Aorta (tissue), 5 donors: Measurements from ENCODE around the gene BAIAP3. TPM values are rescaled to one million over a fixed set of nuclear protein-coding genes. Genes with fewer than 3 reads are reported as not detected.
A peak's percentile ranks its signal among the peaks of the same experiment; 100 is the strongest.

Source experiments
- ATAC-seq: fragments of 200-7000 bp; cut with Tn5 transposase; one replicate; pipeline ENCODE4 v1.9.1; 2022; ENCODE audit warnings: moderate library complexity; ENCODE audit not compliant: low FRiP score
- DNase-seq, 2 donors: peaks; one replicate each; pipeline ENCODE4 v3.0.0-alpha.2; 2020
- H3K27ac ChIP-seq, 2 donors: one replicate each; pipeline ENCODE4 v1.5.1; 2013; ENCODE audit warnings: low read length in 2 of 2, mild to moderate bottlenecking in 2 of 2, moderate library complexity in 2 of 2, control low read depth in 1 of 2, inconsistent platforms in 1 of 2, low read depth in 1 of 2
- H3K27me3 ChIP-seq, 2 donors: one replicate each; pipeline ENCODE4 v1.6.1; 2013; ENCODE audit warnings: control low read depth in 1 of 2, low read length in 1 of 2, mild to moderate bottlenecking in 1 of 2, moderate library complexity in 1 of 2; ENCODE audit not compliant: insufficient read depth in 2 of 2, control insufficient read depth in 1 of 2
- H3K36me3 ChIP-seq, 2 donors: one replicate each; pipeline ENCODE4 v1.6.1; 2013; ENCODE audit warnings: control low read depth in 1 of 2, low read length in 1 of 2, mild to moderate bottlenecking in 1 of 2; ENCODE audit not compliant: insufficient read depth in 2 of 2, control insufficient read depth in 1 of 2
- H3K4me1 ChIP-seq, 2 donors: one replicate each; pipeline ENCODE4 v1.6.1; 2013; ENCODE audit warnings: low read length in 2 of 2, control low read depth in 1 of 2, mild to moderate bottlenecking in 1 of 2, moderate library complexity in 1 of 2; ENCODE audit not compliant: insufficient read depth in 2 of 2, control insufficient read depth in 1 of 2
- H3K4me3 ChIP-seq, 2 donors: one replicate each; pipeline ENCODE4 v1.5.1; 2013; ENCODE audit warnings: low read length in 2 of 2, control low read depth in 1 of 2, mild to moderate bottlenecking in 1 of 2
- H3K9me3 ChIP-seq: one replicate; pipeline ENCODE4 v1.6.1; 2013; ENCODE audit warnings: mild to moderate bottlenecking, low read length; ENCODE audit not compliant: control insufficient read depth
- WGBS, 2 donors: extraction: QIAGEN DNeasy Blood & Tissue Kit; methylation state at CpG; one replicate each; pipeline ENCODE4 v1.1.7; 2013; 5-methylcytosine and 5-hydroxymethylcytosine counted together
- intact Hi-C, 2 donors: fragments of 100-400 bp; cut with DNase I; formaldehyde crosslinking; loops; one replicate each; pipeline versions ENCODE4 v1.14.2 to v1.15.0; 2022
- polyA plus RNA-seq, 2 donors: library from polyadenylated mRNA; stranded (reverse); fragments of 200-250 nt; gene quantifications; one replicate each; pipeline ENCODE4 v1.2.3, GENCODE V29; 2013
- total RNA-seq, 2 donors: library from RNA; stranded (reverse); fragmentation: NEBNext Ultra II Directional; extraction: Animal tissue kit (Norgen Biotek cat#: 25700); gene quantifications; one replicate each; pipeline ENCODE4 v1.2.1, GENCODE V29; 2021
- donor health status: healthy with polysubstance abuse.
- donor health status: Bipolar disorder and iron deficiency.
- donor health status: DM: no; HTN: no; CAD: no.
- donor health status: DM: no; HTN: no; CAD: no.
- donor health status: DM: yes; HTN: yes; CAD: no.

BAIAP3 gene
- total and polyA plus RNA-seq, 4 donors = 1.1 to 3.1 (median 1.9) TPM

GRCh38 chr16:1312903-1313302, 20.5 kb upstream of the BAIAP3 start:
- Histone ChIP-seq H3K4me1 (peaks cover 0 to 2% of the 10 kb centered on the region in 2 donors), H3K36me3 (peaks cover 0 to 3% of the 10 kb centered on the region in 2 donors), H3K27me3 (no peaks in the 10 kb centered on the region), H3K9me3 (no peaks in the 10 kb centered on the region), H3K4me3 (no peak overlapping the region), H3K27ac (no peak overlapping the region)
- intact Hi-C loops = no loop called here
- DNase-seq (no peak), ATAC-seq (no peak)
- WGBS, 2 donors = 87 to 90% methylated on average over 15 of the region's 15 CpGs

- H3K4me1 ChIP-seq = peaks cover 0 to 2% of the 10 kb centered on the region in 2 donors
- ATAC-seq = no peak
- H3K4me3 ChIP-seq = no peak overlapping the region
- no peaks in the 10 kb centered on the region for H3K9me3 ChIP-seq
- peak in 1 of 2 donors; percentile 75 for DNase-seq
- 89 to 90% methylated on average over 37 to 38 of the region's 38 CpGs for WGBS, 2 donors
- no peaks in the 10 kb centered on the region for H3K27me3 ChIP-seq
- H3K27ac ChIP-seq = no peak overlapping the region
- intact Hi-C loops = no loop called here
- H3K36me3 ChIP-seq = peaks cover 0 to 8% of the 10 kb centered on the region in 2 donors
Observed at GRCh38 chr16:1313721-1314369, 19.6 kb upstream of the BAIAP3 start.

GRCh38 chr16:1314399-1315068, 18.9 kb upstream of the BAIAP3 start:
- H3K9me3 ChIP-seq = no peaks in the 10 kb centered on the region
- H3K27ac ChIP-seq = no peak overlapping the region
- H3K4me3 ChIP-seq = no peak overlapping the region
- H3K4me1 ChIP-seq = peaks cover 0 to 2% of the 10 kb centered on the region in 2 donors
- H3K36me3 ChIP-seq = peaks cover 0 to 11% of the 10 kb centered on the region in 2 donors
- DNase-seq (no peak), ATAC-seq (no peak)
- 87 to 89% methylated on average over 28 of the region's 28 CpGs for WGBS, 2 donors
- intact Hi-C loops = no loop called here
- no peaks in the 10 kb centered on the region for H3K27me3 ChIP-seq

- ATAC-seq = no peak
- Histone ChIP-seq H3K4me1 (peaks cover 0 to 2% of the 10 kb centered on the region in 2 donors), H3K4me3 (no peak overlapping the region), H3K27me3 (no peaks in the 10 kb centered on the region), H3K27ac (no peak overlapping the region), H3K36me3 (peaks cover 0 to 12% of the 10 kb centered on the region in 2 donors), H3K9me3 (no peaks in the 10 kb centered on the region)
- intact Hi-C loops = no loop called here
- DNase-seq = no peak
- WGBS, 2 donors = 83 to 84% methylated on average over 45 to 46 of the region's 46 CpGs
Observed at GRCh38 chr16:1315081-1316032, 18.1 kb upstream of the BAIAP3 start.

GRCh38 chr16:1316033-1316405, 17.4 kb upstream of the BAIAP3 start:
- no peak overlapping the region for H3K27ac ChIP-seq
- no peaks in the 10 kb centered on the region for H3K4me1 ChIP-seq
- no peaks in the 10 kb centered on the region for H3K27me3 ChIP-seq
- intact Hi-C loops = no loop called here
- WGBS, 2 donors = 87 to 90% methylated on average over 14 of the region's 14 CpGs
- DNase-seq (no peak), ATAC-seq (no peak)
- peaks cover 0 to 15% of the 10 kb centered on the region in 2 donors for H3K36me3 ChIP-seq
- H3K4me3 ChIP-seq = no peak overlapping the region
- H3K9me3 ChIP-seq = no peaks in the 10 kb centered on the region

GRCh38 chr16:1317479-1318267, 15.8 kb upstream of the BAIAP3 start:
- intact Hi-C loops = no loop called here
- no peak for DNase-seq
- Histone ChIP-seq H3K36me3 (peaks cover 0 to 15% of the 10 kb centered on the region in 2 donors), H3K27me3 (no peaks in the 10 kb centered on the region), H3K27ac (no peak overlapping the region), H3K4me3 (no peak overlapping the region), H3K9me3 (no peaks in the 10 kb centered on the region), H3K4me1 (no peaks in the 10 kb centered on the region)
- ATAC-seq = no peak
- 89 to 91% methylated on average over 32 of the region's 32 CpGs for WGBS, 2 donors

- Histone ChIP-seq H3K36me3 (peaks cover 0 to 15% of the 10 kb centered on the region in 2 donors), H3K4me3 (no peak overlapping the region), H3K27me3 (no peaks in the 10 kb centered on the region), H3K27ac (no peak overlapping the region), H3K9me3 (no peaks in the 10 kb centered on the region), H3K4me1 (no peaks in the 10 kb centered on the region)
- 80 to 81% methylated on average over 9 of the region's 9 CpGs for WGBS, 2 donors
- DNase-seq (no peak), ATAC-seq (no peak)
- intact Hi-C loops = no loop called here
Observed at GRCh38 chr16:1318268-1318545, 15.2 kb upstream of the BAIAP3 start.

GRCh38 chr16:1319041-1319440, 14.4 kb upstream of the BAIAP3 start:
- no peaks in the 10 kb centered on the region for H3K9me3 ChIP-seq
- H3K4me3 ChIP-seq = no peak overlapping the region
- H3K4me1 ChIP-seq = no peaks in the 10 kb centered on the region
- WGBS, 2 donors = 92 to 93% methylated on average over 33 of the region's 33 CpGs
- intact Hi-C loops = no loop called here
- H3K27me3 ChIP-seq = no peaks in the 10 kb centered on the region
- peaks cover 0 to 15% of the 10 kb centered on the region in 2 donors for H3K36me3 ChIP-seq
- DNase-seq (no peak), ATAC-seq (no peak)
- no peak overlapping the region for H3K27ac ChIP-seq
